NCI-H82 treated with DMSO at 0.1 percent for 48 hours (cell line): Measurements from ENCODE around the gene PPDPF.
"Not testable (repeated sequence)": the region's sequence is repeated elsewhere in the genome, so short reads cannot be mapped to it uniquely, and the experiment has no call there.

Source experiments
- DNase-seq: peaks from one replicate; lab custom pipeline; 2025; ENCODE audit not compliant: unreplicated experiment; lab: John Stamatoyannopoulos, UW

PPDPF gene

GRCh38 chr20:63547725-63548480 is 27.3 kb downstream of the PPDPF start, which contains the start of gene SRMS:
TSS of gene SRMS (minus strand) at chr20:63547749. CDS start at chr20:63547463, 286 bp downstream.
- DNase-seq: no peak

GRCh38 chr20:63548542-63548941 is 28.0 kb downstream of the PPDPF start:
- DNase-seq: no peak

GRCh38 chr20:63549019-63549418 is 28.5 kb downstream of the PPDPF start:
- DNase-seq: no peak

GRCh38 chr20:63549679-63550282 is 29.2 kb downstream of the PPDPF start:
- no peak for DNase-seq

GRCh38 chr20:63551068-63551467 is 30.5 kb downstream of the PPDPF start:
- no peak for DNase-seq

- no peak for DNase-seq
Measured at GRCh38 chr20:63552481-63553249, 32.1 kb downstream of the PPDPF start.

GRCh38 chr20:63553251-63553932 is 32.8 kb downstream of the PPDPF start:
- peak; percentile 55 for DNase-seq

- DNase-seq: no peak
Measured at GRCh38 chr20:63553933-63554290, 33.3 kb downstream of the PPDPF start, which contains the start of gene FNDC11. TSS of gene FNDC11 (plus strand) at chr20:63554159. CDS start at chr20:63555664, 1,505 bp downstream.

GRCh38 chr20:63554361-63555278 is 34.1 kb downstream of the PPDPF start:
- no peak for DNase-seq

GRCh38 chr20:63555661-63556381 is 35.3 kb downstream of the PPDPF start:
- DNase-seq: no peak

- no peak for DNase-seq
Measured at GRCh38 chr20:63556873-63557478, 36.4 kb downstream of the PPDPF start.

GRCh38 chr20:63557481-63557891 is 36.9 kb downstream of the PPDPF start:
- DNase-seq: no peak

- DNase-seq: no peak
Measured at GRCh38 chr20:63558804-63559484, 38.4 kb downstream of the PPDPF start.

GRCh38 chr20:63559485-63560332 is 39.1 kb downstream of the PPDPF start:
- not testable (repeated sequence) for DNase-seq

GRCh38 chr20:63560333-63560805 is 39.8 kb downstream of the PPDPF start:
- DNase-seq: no peak

- DNase-seq: no peak
Measured at GRCh38 chr20:63560856-63561609, 40.5 kb downstream of the PPDPF start.
